GM21528 (cell line): ENCODE data around the gene HYDIN.
"Not testable (repeated sequence)": the region's sequence is repeated elsewhere in the genome, so short reads cannot be mapped to it uniquely, and the experiment has no call there.

Experiments used
- ATAC-seq: cut with Tn5 transposase; IDR thresholded peaks from one replicate; pipeline ENCODE4 v1.9.1; 2021; ENCODE audit warnings: mild to moderate bottlenecking, moderate library complexity; ENCODE audit not compliant: unreplicated experiment, low FRiP score

HYDIN gene

GRCh38 chr16:71151654-71152053, 78.9 kb downstream of the HYDIN start:
- not testable (repeated sequence) for ATAC-seq

- ATAC-seq, result not testable (repeated sequence)
Measured at GRCh38 chr16:71143246-71143645, 87.3 kb downstream of the HYDIN start.

GRCh38 chr16:71110565-71110964, 120.0 kb downstream of the HYDIN start:
- not testable (repeated sequence) for ATAC-seq

GRCh38 chr16:71109656-71110208, 120.8 kb downstream of the HYDIN start:
- not testable (repeated sequence) for ATAC-seq

GRCh38 chr16:71105881-71106280, 124.6 kb downstream of the HYDIN start:
- not testable (repeated sequence) for ATAC-seq

GRCh38 chr16:71083573-71083972, 146.9 kb downstream of the HYDIN start:
- ATAC-seq, result not testable (repeated sequence)

GRCh38 chr16:71080777-71081176, 149.7 kb downstream of the HYDIN start:
- ATAC-seq, result not testable (repeated sequence)

- ATAC-seq, result not testable (repeated sequence)
Measured at GRCh38 chr16:71080262-71080661, 150.3 kb downstream of the HYDIN start.

GRCh38 chr16:71070651-71071050, 159.9 kb downstream of the HYDIN start:
- not testable (repeated sequence) for ATAC-seq

GRCh38 chr16:71069842-71070241, 160.7 kb downstream of the HYDIN start:
- ATAC-seq, result not testable (repeated sequence)

- ATAC-seq, result not testable (repeated sequence)
Measured at GRCh38 chr16:71053897-71054609, 176.5 kb downstream of the HYDIN start.

- ATAC-seq, result not testable (repeated sequence)
Measured at GRCh38 chr16:71050307-71050706, 180.2 kb downstream of the HYDIN start.

GRCh38 chr16:71039368-71040111, 191.0 kb downstream of the HYDIN start:
- ATAC-seq, result not testable (repeated sequence)

GRCh38 chr16:71038421-71038820, 192.1 kb downstream of the HYDIN start:
- ATAC-seq, result not testable (repeated sequence)

- not testable (repeated sequence) for ATAC-seq
Measured at GRCh38 chr16:71037987-71038386, 192.5 kb downstream of the HYDIN start.

GRCh38 chr16:71028032-71028727, 202.3 kb downstream of the HYDIN start:
- ATAC-seq, result not testable (repeated sequence)

- not testable (repeated sequence) for ATAC-seq
Measured at GRCh38 chr16:71027511-71027910, 203.0 kb downstream of the HYDIN start.

- not testable (repeated sequence) for ATAC-seq
Measured at GRCh38 chr16:71023851-71024439, 206.6 kb downstream of the HYDIN start.

GRCh38 chr16:71021961-71022537, 208.5 kb downstream of the HYDIN start:
- not testable (repeated sequence) for ATAC-seq
